BJ (cell line): ENCODE data around the gene TNNT3. TPM values are rescaled to one million over a fixed set of nuclear protein-coding genes. Genes with fewer than 3 reads are reported as not detected.
"Not testable (repeated sequence)": the region's sequence is repeated elsewhere in the genome, so short reads cannot be mapped to it uniquely, and the experiment has no call there.

Source experiments
- CTCF ChIA-PET: fragments of 350-600 bp; formaldehyde crosslinking; extraction: SDS; loops from one replicate; lab custom pipeline; 2021; ENCODE audit warnings: antibody characterized with exemption, inconsistent platforms; lab: Yijun Ruan, JAX
- POLR2A ChIA-PET: fragments of 300-600 bp; sonication (Branson Sonifier 250); formaldehyde crosslinking; extraction: SDS; loops from one replicate; lab custom pipeline; 2021; ENCODE audit warnings: antibody characterized with exemption; lab: Charles Lee
- DNase-seq: peaks from one replicate; pipeline ENCODE4 v3.0.0-alpha.2; 2011; ENCODE audit warnings: low read depth
- H3K27me3 ChIP-seq: 2 replicates; pipeline ENCODE4 v1.6.0; 2011; ENCODE audit warnings: low read length; ENCODE audit not compliant: control insufficient read depth, insufficient read depth
- H3K36me3 ChIP-seq: 2 replicates; pipeline ENCODE4 v1.5.1; 2011; ENCODE audit warnings: low read length; ENCODE audit not compliant: control insufficient read depth, insufficient read depth
- H3K4me3 ChIP-seq: 2 replicates; pipeline ENCODE4 v1.5.1; 2011; ENCODE audit warnings: low read depth, mild to moderate bottlenecking, control low read depth, low read length
- CTCF ChIP-seq: IDR thresholded peaks from 2 replicates; pipeline ENCODE4 v1.5.1; 2011; ENCODE audit warnings: low read depth, mild to moderate bottlenecking, control low read depth, inconsistent platforms, low read length, moderate library complexity; ENCODE audit not compliant: insufficient read depth
- polyA plus RNA-seq: library from polyadenylated mRNA; depleted of rRNA; stranded (reverse); fragments of >200 nt; gene quantifications from 2 replicates; pipeline ENCODE4 v1.2.3, GENCODE V29; 2011

Gene TNNT3
- polyA plus RNA-seq, 1 experiment: not detected

DNA sequence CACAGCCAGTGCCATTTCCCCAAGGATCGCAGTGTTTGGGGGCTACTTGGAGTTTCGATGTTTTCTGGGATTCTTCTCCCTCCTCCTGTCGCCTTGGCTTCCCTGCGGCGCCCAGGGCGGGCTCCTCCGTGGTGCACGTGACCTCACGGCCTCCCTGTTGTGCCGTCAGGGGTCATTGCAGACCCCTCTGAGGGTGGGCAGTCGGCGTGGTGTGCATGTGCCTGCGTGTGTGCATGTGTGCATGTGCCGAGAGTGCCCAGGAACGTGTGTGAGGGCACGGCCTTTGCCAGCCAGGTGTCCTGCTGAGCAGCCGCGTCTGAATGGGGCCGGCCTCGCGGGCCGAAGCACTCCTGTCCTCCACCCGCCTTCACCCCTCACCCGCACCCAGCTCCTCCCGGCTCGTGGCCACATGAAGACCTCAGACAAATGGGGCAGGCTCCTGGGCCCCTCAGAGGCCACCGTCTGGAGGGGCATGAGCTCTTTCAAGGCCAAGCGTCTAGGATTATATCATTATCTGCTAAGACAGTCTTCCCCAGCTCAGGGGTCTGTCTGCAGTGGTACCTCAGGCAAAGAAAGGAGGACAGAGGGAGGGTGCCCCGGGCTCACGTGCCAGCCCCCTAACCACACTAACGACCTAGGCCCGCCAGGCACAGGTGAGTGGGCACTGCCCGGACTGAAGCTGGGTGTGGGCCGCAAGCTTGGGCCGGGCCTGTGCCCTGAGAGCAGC is 18.3 kb downstream of the TNNT3 start:
- no peak for DNase-seq
- H3K27me3 ChIP-seq: no peaks in the 10 kb centered on the region
- no peaks in the 10 kb centered on the region for H3K36me3 ChIP-seq
- POLR2A ChIA-PET: no interaction called here
- TF ChIP-seq CTCF: no peak
- no peak overlapping the region for H3K4me3 ChIP-seq
- CTCF ChIA-PET: no interaction called here

- no peaks in the 10 kb centered on the region for H3K36me3 ChIP-seq
- H3K27me3 ChIP-seq: no peaks in the 10 kb centered on the region
- CTCF ChIA-PET: interaction anchor here (0.6 kb wide), 1 partner anchor 241 kb away, joined by 3 read pairs; the partner anchor contains the start of gene KRTAP5-6
- no peak overlapping the region for H3K4me3 ChIP-seq
- POLR2A ChIA-PET: no interaction called here
- TF ChIP-seq CTCF: no peak
- no peak for DNase-seq
Observed at GRCh38 chr11:1938343-1939005, 19.0 kb downstream of the TNNT3 start.

GRCh38 chr11:1939006-1939625 is 19.6 kb downstream of the TNNT3 start:
- Histone ChIP-seq H3K36me3 (no peaks in the 10 kb centered on the region), H3K4me3 (no peak overlapping the region), H3K27me3 (no peaks in the 10 kb centered on the region)
- no peak for DNase-seq
- CTCF ChIA-PET: interaction anchor here (0.6 kb wide), 1 partner anchor 242 kb away, joined by 3 read pairs; the partner anchor contains the start of gene KRTAP5-6
- no peak for TF ChIP-seq CTCF
- POLR2A ChIA-PET: no interaction called here

DNA sequence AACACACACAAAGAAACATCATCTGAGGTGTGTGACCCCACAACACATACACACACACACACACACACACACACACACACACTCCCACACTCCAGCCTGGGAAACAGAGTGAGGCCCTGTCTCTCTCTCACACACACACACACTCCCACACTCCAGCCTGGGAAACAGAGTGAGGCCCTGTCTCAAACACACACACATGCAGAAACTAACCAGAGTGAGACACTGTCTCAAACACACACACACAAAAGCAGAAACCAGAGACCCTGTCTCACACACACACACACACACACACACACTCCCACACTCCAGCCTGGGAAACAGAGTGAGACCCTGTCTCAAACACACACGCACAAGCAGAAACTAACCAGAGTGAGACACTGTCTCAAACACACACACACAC is 20.3 kb downstream of the TNNT3 start:
- H3K27me3 ChIP-seq, DNase-seq, H3K4me3 ChIP-seq, CTCF ChIA-PET, H3K36me3 ChIP-seq, POLR2A ChIA-PET: not testable (repeated sequence)

GRCh38 chr11:1942558-1943260 is 23.2 kb downstream of the TNNT3 start:
- no peaks in the 10 kb centered on the region for H3K27me3 ChIP-seq
- no peaks in the 10 kb centered on the region for H3K36me3 ChIP-seq
- H3K4me3 ChIP-seq: no peak overlapping the region
- TF ChIP-seq CTCF: no peak
- no peak for DNase-seq
- POLR2A ChIA-PET: no interaction called here
- CTCF ChIA-PET: interaction anchor here (0.9 kb wide), 1 partner anchor 22 kb away, joined by 3 read pairs; no protein-coding TSS in a partner anchor
